Neuronal stem cell (in vitro differentiated cells): ENCODE results near the gene CTNNA1.

Source experiments
- DNase-seq: peaks from one replicate; pipeline ENCODE4 v3.0.0-alpha.2; 2013; ENCODE audit warnings: low spot score
- H2AFZ ChIP-seq: one replicate; pipeline ENCODE4 v1.6.1; 2013; ENCODE audit warnings: mild to moderate bottlenecking, low read length, inconsistent platforms
- H2AK5ac ChIP-seq: 2 replicates; pipeline ENCODE4 v1.6.1; 2013; ENCODE audit warnings: low read depth, mild to moderate bottlenecking, inconsistent platforms, low read length, moderate library complexity, mixed read lengths
- H2BK120ac ChIP-seq: 2 replicates; pipeline ENCODE4 v1.6.1; 2013; ENCODE audit warnings: low read depth, mild to moderate bottlenecking, inconsistent platforms, low read length, moderate library complexity, mixed read lengths
- H2BK12ac ChIP-seq: one replicate; pipeline ENCODE4 v1.6.1; 2013; ENCODE audit warnings: low read length, inconsistent platforms
- H2BK15ac ChIP-seq: 2 replicates; pipeline ENCODE4 v1.6.1; 2013; ENCODE audit warnings: mild to moderate bottlenecking, low read length, inconsistent platforms, mixed read lengths
- H2BK5ac ChIP-seq: one replicate; pipeline ENCODE4 v1.6.1; 2013; ENCODE audit warnings: inconsistent platforms, mild to moderate bottlenecking, low read length, moderate library complexity
- H3K14ac ChIP-seq: one replicate; pipeline ENCODE4 v1.6.1; 2013; ENCODE audit warnings: low read length, inconsistent platforms
- H3K18ac ChIP-seq: 2 replicates; pipeline ENCODE4 v1.6.1; 2013; ENCODE audit warnings: low read length, inconsistent platforms
- H3K23ac ChIP-seq: 2 replicates; pipeline ENCODE4 v1.6.1; 2013; ENCODE audit warnings: low read depth, mild to moderate bottlenecking, mixed read lengths, low read length, inconsistent platforms; ENCODE audit not compliant: poor library complexity
- H3K27ac ChIP-seq: replicated peaks from 3 replicates; pipeline ENCODE4 v1.5.1; 2013; ENCODE audit warnings: low read length, inconsistent platforms
- H3K27me3 ChIP-seq, 3 experiments: 2 replicates each; pipeline ENCODE4 v1.6.1; 2013; ENCODE audit warnings: low read length in 3 of 3, mild to moderate bottlenecking in 2 of 3, inconsistent platforms in 1 of 3, low read depth in 1 of 3, mixed read lengths in 1 of 3, moderate library complexity in 1 of 3; ENCODE audit not compliant: control insufficient read depth in 3 of 3, insufficient read depth in 3 of 3
- H3K36me3 ChIP-seq, 2 donors: replicated peaks in 1 of 2; 2 replicates each; pipeline ENCODE4 v1.6.1; 2013; ENCODE audit warnings: low read length in 2 of 2; ENCODE audit not compliant: control insufficient read depth in 2 of 2, insufficient read depth in 2 of 2
- H3K4ac ChIP-seq: 2 replicates; pipeline ENCODE4 v1.6.1; 2013; ENCODE audit warnings: inconsistent platforms, mild to moderate bottlenecking, low read length, moderate library complexity
- H3K4me1 ChIP-seq, 2 donors: 1 replicate in 1 of 2; 2 replicates in 1 of 2; pipeline ENCODE4 v1.6.1; 2013; ENCODE audit warnings: low read length in 2 of 2, low read depth in 1 of 2; ENCODE audit not compliant: control insufficient read depth in 2 of 2, insufficient read depth in 1 of 2
- H3K4me2 ChIP-seq: one replicate; pipeline ENCODE4 v1.6.1; 2013; ENCODE audit warnings: mild to moderate bottlenecking, low read length, inconsistent platforms; ENCODE audit not compliant: insufficient read depth, poor library complexity, severe bottlenecking
- H3K4me3 ChIP-seq, 2 donors: 2 replicates each; pipeline ENCODE4 v1.5.1; 2013; ENCODE audit warnings: low read length in 2 of 2, mild to moderate bottlenecking in 2 of 2, inconsistent platforms in 1 of 2, moderate library complexity in 1 of 2
- H3K79me1 ChIP-seq: one replicate; pipeline ENCODE4 v1.6.1; 2013; ENCODE audit warnings: low read depth, mild to moderate bottlenecking, inconsistent platforms, low read length, moderate library complexity
- H3K9ac ChIP-seq: one replicate; pipeline ENCODE4 v1.6.1; 2013; ENCODE audit warnings: mild to moderate bottlenecking, low read depth, low read length, inconsistent platforms; ENCODE audit not compliant: poor library complexity
- H3K9me3 ChIP-seq, 2 donors: replicated peaks in 1 of 2; 2 replicates each; pipeline versions ENCODE3 to v1.6.1; 2013; ENCODE audit warnings: low read length in 2 of 2, mild to moderate bottlenecking in 2 of 2, inconsistent platforms in 1 of 2, low read depth in 1 of 2, mixed read lengths in 1 of 2, moderate library complexity in 1 of 2; ENCODE audit not compliant: control insufficient read depth in 2 of 2, insufficient read depth in 1 of 2
- H4K8ac ChIP-seq: one replicate; pipeline ENCODE4 v1.6.1; 2013; ENCODE audit warnings: low read depth, mild to moderate bottlenecking, inconsistent platforms, low read length, moderate library complexity
- H4K91ac ChIP-seq: one replicate; pipeline ENCODE4 v1.6.1; 2013; ENCODE audit warnings: low read length, low read depth, mild to moderate bottlenecking, inconsistent platforms; ENCODE audit not compliant: poor library complexity
- WGBS, 2 donors: extraction: QIAGEN DNeasy Blood & Tissue Kit; methylation state at CpG; one replicate each; pipeline ENCODE4 v1.1.7; 2013; ENCODE audit warnings: missing lambda C conversion rate in 2 of 2, mixed read lengths in 1 of 2; ENCODE audit not compliant: insufficient read length in 2 of 2, insufficient replicate concordance in 1 of 2; ENCODE audit errors: extremely low coverage in 2 of 2; 5-methylcytosine and 5-hydroxymethylcytosine counted together

Gene CTNNA1

DNA sequence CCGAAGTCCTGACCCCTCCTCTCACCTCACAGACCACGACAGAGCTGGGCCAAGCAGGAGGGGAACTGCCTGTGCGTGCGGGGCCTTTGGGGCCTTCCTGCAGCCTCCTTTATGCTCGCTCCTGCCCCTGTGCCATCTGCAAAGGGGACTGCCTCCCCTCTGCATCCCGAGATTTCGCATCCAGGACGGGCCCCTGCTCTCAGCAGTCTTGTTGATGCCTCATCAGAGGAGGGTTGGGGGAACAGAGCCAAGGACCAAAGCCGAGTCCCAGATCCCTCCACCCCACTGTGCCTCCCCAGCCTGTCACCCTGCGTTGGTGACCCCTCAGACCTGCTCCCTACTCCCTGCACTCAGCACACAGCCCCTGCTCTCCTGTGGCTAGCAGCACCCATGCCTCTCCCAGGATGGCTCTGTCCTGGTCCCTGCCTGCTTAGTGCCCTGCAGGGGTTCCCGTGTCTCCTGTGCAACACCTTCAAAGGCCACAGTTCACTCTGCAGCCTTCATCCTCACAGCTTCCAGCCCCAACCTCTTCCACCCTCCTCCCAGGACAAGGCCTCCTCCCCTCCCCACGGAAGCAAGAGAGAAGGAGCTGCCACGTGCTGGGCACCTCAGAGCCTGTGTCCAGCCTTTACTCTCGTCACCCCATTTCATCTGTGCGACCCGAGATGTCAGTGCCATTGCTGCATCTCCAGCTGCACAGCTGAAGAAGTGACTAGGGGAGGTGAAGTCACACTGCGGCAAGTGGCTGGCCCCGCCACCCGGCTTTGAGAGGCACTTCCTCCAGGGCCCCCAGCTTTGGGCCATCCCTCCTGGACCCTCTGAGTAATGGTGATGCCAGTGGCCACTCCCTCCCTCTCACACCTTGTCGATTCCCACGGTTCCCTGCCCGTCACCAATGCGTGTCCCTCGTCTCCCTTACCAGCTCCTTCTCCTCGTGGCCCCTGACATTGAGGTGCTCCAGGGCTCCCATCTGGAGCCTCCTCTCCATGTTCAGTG, 184.5 kb downstream of the CTNNA1 start:
- Histone ChIP-seq H3K4me2 (no peak overlapping the region), H2AFZ (no peak overlapping the region), H2BK120ac (no peak overlapping the region), H3K14ac (peak overlapping the region; percentile 79), H3K23ac (peak overlapping the region; percentile 83), H3K27ac (no peak overlapping the region), H2BK5ac (peak overlapping the region; percentile 62), H3K79me1 (no peaks in the 10 kb centered on the region), H4K8ac (peak overlapping the region; percentile 99), H4K91ac (no peak overlapping the region), H3K4me3 (peak overlapping the region in 1 of 2 donors; percentile 13), H3K9ac (peak overlapping the region; percentile 71), H3K18ac (peak overlapping the region; percentile 70), H2BK15ac (no peak overlapping the region), H3K9me3 (peaks cover 0 to 5% of the 10 kb centered on the region in 2 donors), H2AK5ac (peak overlapping the region; percentile 6), H3K27me3 (no peaks in the 10 kb centered on the region), H3K4ac (no peak overlapping the region), H3K4me1 (peaks cover 0 to 6% of the 10 kb centered on the region in 2 donors), H2BK12ac (no peak overlapping the region), H3K36me3 (peaks cover 23 to 58% of the 10 kb centered on the region in 2 donors)
- no peak for DNase-seq
- no CpG with 5 or more reads among the region's 25 CpGs for WGBS, 2 donors

GRCh38 chr5:138938526-138938925, 185.3 kb downstream of the CTNNA1 start:
- Histone ChIP-seq H3K9ac (no peak overlapping the region), H3K23ac (no peak overlapping the region), H2AK5ac (peak overlapping the region; percentile 6), H2AFZ (no peak overlapping the region), H2BK120ac (no peak overlapping the region), H3K27me3 (no peaks in the 10 kb centered on the region), H3K9me3 (peaks cover 0 to 5% of the 10 kb centered on the region in 2 donors), H3K4me1 (peaks cover 3 to 8% of the 10 kb centered on the region in 2 donors), H4K8ac (no peak overlapping the region), H3K4me2 (no peak overlapping the region), H3K4me3 (no peak overlapping the region), H3K79me1 (no peaks in the 10 kb centered on the region), H3K36me3 (peaks cover 16 to 50% of the 10 kb centered on the region in 2 donors), H4K91ac (no peak overlapping the region), H2BK5ac (no peak overlapping the region), H3K14ac (no peak overlapping the region), H2BK15ac (no peak overlapping the region), H2BK12ac (no peak overlapping the region), H3K4ac (no peak overlapping the region), H3K18ac (no peak overlapping the region), H3K27ac (no peak overlapping the region)
- no peak for DNase-seq
- WGBS, 2 donors, result no CpG with 5 or more reads among the region's 5 CpGs

- Histone ChIP-seq H4K91ac (no peak overlapping the region), H3K36me3 (peaks cover 4 to 23% of the 10 kb centered on the region in 2 donors), H3K14ac (no peak overlapping the region), H4K8ac (no peak overlapping the region), H2BK5ac (no peak overlapping the region), H3K4me1 (peaks cover 23 to 26% of the 10 kb centered on the region in 2 donors), H3K27me3 (no peaks in the 10 kb centered on the region), H2AK5ac (no peak overlapping the region), H3K9ac (no peak overlapping the region), H3K27ac (no peak overlapping the region), H3K4me3 (no peak overlapping the region), H3K4ac (no peak overlapping the region), H2AFZ (no peak overlapping the region), H3K23ac (no peak overlapping the region), H3K79me1 (peaks cover 4% of the 10 kb centered on the region), H3K18ac (no peak overlapping the region), H2BK12ac (no peak overlapping the region), H2BK120ac (no peak overlapping the region), H2BK15ac (no peak overlapping the region), H3K4me2 (no peak overlapping the region), H3K9me3 (peaks cover 0 to 5% of the 10 kb centered on the region in 2 donors)
- no CpG with 5 or more reads among the region's 2 CpGs for WGBS, 2 donors
- no peak for DNase-seq
Observed at GRCh38 chr5:138942066-138942465, 188.8 kb downstream of the CTNNA1 start.

- H2BK120ac ChIP-seq, result no peak overlapping the region
- H3K9me3 ChIP-seq, result peaks cover 0 to 5% of the 10 kb centered on the region in 2 donors
- H2BK12ac ChIP-seq, result no peak overlapping the region
- no peak for DNase-seq
- no peak overlapping the region for H3K14ac ChIP-seq
- H3K4ac ChIP-seq, result no peak overlapping the region
- H3K4me2 ChIP-seq, result no peak overlapping the region
- no peaks in the 10 kb centered on the region for H3K27me3 ChIP-seq
- no peak overlapping the region for H3K9ac ChIP-seq
- H3K27ac ChIP-seq, result no peak overlapping the region
- no peak overlapping the region for H4K91ac ChIP-seq
- H3K23ac ChIP-seq, result no peak overlapping the region
- H3K4me1 ChIP-seq, result peaks cover 23 to 26% of the 10 kb centered on the region in 2 donors
- H3K18ac ChIP-seq, result peak overlapping the region; percentile 32
- H2BK15ac ChIP-seq, result no peak overlapping the region
- WGBS, 2 donors, result no CpG with 5 or more reads among the region's 3 CpGs
- no peak overlapping the region for H2AK5ac ChIP-seq
- H2BK5ac ChIP-seq, result no peak overlapping the region
- H4K8ac ChIP-seq, result no peak overlapping the region
- H2AFZ ChIP-seq, result no peak overlapping the region
- peaks cover 7 to 24% of the 10 kb centered on the region in 2 donors for H3K36me3 ChIP-seq
- peaks cover 7% of the 10 kb centered on the region for H3K79me1 ChIP-seq
- H3K4me3 ChIP-seq, result no peak overlapping the region
Observed at GRCh38 chr5:138942861-138943260, 189.6 kb downstream of the CTNNA1 start.
